ENCODE measurements around the gene ARHGAP20. TPM values are rescaled to one million over a fixed set of nuclear protein-coding genes. Genes with fewer than 3 reads are reported as not detected.

The ARHGAP20 gene
- total and polyA plus RNA-seq, 8 donors, result 0.80 to 33.9 (median 4.2) TPM; not detected in 1

DNA sequence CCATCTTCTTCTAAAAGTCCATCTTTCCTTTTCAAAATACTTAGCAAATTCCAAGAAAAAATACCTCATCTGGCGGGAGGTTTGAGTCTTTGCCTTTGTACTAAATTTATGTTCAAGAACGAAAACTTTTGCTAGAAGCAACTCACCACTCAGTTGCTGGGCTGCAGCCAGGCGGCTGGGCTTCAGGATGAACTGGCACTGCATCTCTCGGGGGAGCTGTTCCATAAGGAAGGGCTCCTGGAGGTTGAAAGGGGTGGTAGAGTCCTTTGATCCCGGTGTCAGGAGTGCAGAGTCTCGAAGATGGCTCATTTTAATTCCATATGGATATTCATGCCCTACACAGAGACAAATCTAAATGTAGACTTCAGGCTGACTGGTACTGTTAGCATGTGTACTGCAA, 105.8 kb downstream of the ARHGAP20 start:
- Histone ChIP-seq H3K4me1 (no peaks in the 10 kb centered on the region), H3K27me3 (no peaks in the 10 kb centered on the region), H3K4me3 (no peak overlapping the region), H3K36me3 (peaks cover 0 to 12% (median 11%) of the 10 kb centered on the region in 4 donors), H3K27ac (no peak overlapping the region), H3K9me3 (no peaks in the 10 kb centered on the region)
- WGBS, 5 donors, result 61 to 85% (median 75%) methylated on average over 6 of the region's 6 CpGs
- TF ChIP-seq POLR2A (IDR thresholded peaks at IDR 0.05), result no peak
- TF ChIP-seq, protein P1, sequence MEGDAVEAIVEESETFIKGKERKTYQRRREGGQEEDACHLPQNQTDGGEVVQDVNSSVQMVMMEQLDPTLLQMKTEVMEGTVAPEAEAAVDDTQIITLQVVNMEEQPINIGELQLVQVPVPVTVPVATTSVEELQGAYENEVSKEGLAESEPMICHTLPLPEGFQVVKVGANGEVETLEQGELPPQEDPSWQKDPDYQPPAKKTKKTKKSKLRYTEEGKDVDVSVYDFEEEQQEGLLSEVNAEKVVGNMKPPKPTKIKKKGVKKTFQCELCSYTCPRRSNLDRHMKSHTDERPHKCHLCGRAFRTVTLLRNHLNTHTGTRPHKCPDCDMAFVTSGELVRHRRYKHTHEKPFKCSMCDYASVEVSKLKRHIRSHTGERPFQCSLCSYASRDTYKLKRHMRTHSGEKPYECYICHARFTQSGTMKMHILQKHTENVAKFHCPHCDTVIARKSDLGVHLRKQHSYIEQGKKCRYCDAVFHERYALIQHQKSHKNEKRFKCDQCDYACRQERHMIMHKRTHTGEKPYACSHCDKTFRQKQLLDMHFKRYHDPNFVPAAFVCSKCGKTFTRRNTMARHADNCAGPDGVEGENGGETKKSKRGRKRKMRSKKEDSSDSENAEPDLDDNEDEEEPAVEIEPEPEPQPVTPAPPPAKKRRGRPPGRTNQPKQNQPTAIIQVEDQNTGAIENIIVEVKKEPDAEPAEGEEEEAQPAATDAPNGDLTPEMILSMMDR (IDR thresholded peaks at IDR 0.05), result no peak
- TF ChIP-seq POLR2AphosphoS5 (IDR thresholded peaks at IDR 0.05), result no peak
- no peak for TF ChIP-seq EP300 (IDR thresholded peaks at IDR 0.05)
- intact Hi-C loops (cut with DNase I; ENCODE audit: low total_unique reads), result no loop called here
- peak in 1 of 2 donors; percentile 7 for DNase-seq

GRCh38 chr11:110601936-110602335, 110.3 kb downstream of the ARHGAP20 start:
- peaks cover 0 to 8% (median 0%) of the 10 kb centered on the region in 4 donors for H3K9me3 ChIP-seq
- H3K27ac ChIP-seq, result no peak overlapping the region
- no peak overlapping the region for H3K4me3 ChIP-seq
- peaks cover 0 to 32% (median 17%) of the 10 kb centered on the region in 4 donors for H3K36me3 ChIP-seq
- TF ChIP-seq POLR2A (IDR thresholded peaks at IDR 0.05), result no peak
- TF ChIP-seq EP300 (IDR thresholded peaks at IDR 0.05), result no peak
- H3K4me1 ChIP-seq, result no peaks in the 10 kb centered on the region
- H3K27me3 ChIP-seq, result no peaks in the 10 kb centered on the region
- no peak for DNase-seq
- intact Hi-C loops (cut with DNase I; ENCODE audit: low total_unique reads), result no loop called here
- 90 to 96% (median 94%) methylated on average over 4 of the region's 4 CpGs for WGBS, 5 donors

DNA sequence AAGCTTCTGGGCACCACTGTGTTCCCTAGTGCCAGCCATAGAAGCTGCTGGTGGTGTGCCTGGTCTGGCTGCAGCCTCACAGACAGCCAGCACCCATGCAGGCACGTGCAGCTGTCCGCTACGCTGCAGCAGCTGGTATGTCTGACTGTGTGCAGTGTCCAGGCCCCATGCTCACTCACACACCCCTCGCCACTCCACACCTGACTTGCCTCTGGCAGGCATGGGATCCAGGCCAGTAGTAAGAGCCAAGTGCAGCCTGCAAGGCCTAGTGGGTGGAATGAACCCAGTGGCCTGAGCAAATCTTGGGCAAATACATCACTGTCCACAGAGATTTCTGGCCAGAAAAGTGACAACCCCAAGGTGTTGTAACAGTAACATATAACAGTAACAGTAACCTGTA, 111.9 kb downstream of the ARHGAP20 start:
- intact Hi-C loops (cut with DNase I; ENCODE audit: low total_unique reads), result no loop called here
- Histone ChIP-seq H3K27me3 (no peaks in the 10 kb centered on the region), H3K4me1 (no peaks in the 10 kb centered on the region), H3K27ac (no peak overlapping the region), H3K4me3 (no peak overlapping the region), H3K9me3 (peaks cover 0 to 8% (median 0%) of the 10 kb centered on the region in 4 donors), H3K36me3 (peaks cover 0 to 24% (median 8%) of the 10 kb centered on the region in 4 donors)
- WGBS, 5 donors, result 92 to 100% (median 96%) methylated on average over 1 to 4 of the region's 4 CpGs
- no peak for DNase-seq
- no peak for TF ChIP-seq EP300 (IDR thresholded peaks at IDR 0.05)
- TF ChIP-seq, protein P1 (IDR thresholded peaks at IDR 0.05), result no peak

DNA sequence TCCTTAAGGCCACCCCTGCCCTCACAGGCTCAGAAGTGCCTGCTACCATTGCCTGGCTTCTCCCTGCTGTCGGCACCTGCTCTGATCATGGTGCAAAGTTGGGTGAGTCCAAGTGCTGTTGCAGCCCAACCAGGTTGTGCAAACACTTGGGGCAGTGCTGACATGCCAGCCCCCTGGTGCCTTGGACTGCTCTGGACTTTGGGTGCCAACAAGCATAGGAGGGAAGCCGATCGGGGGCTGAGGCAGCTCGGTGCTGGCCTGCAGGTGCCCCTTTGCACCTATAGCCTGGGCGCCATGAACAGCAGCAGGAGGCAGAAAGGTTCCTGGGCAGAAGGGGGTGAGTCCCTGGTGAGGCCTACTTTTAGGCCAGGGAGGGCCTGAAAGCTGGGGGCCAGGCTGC, 113.0 kb downstream of the ARHGAP20 start:
- peaks cover 0 to 20% (median 6%) of the 10 kb centered on the region in 4 donors for H3K36me3 ChIP-seq
- intact Hi-C loops (cut with DNase I; ENCODE audit: low total_unique reads), result no loop called here
- DNase-seq, result no peak
- peaks cover 0 to 8% (median 0%) of the 10 kb centered on the region in 4 donors for H3K9me3 ChIP-seq
- H3K4me3 ChIP-seq, result no peak overlapping the region
- H3K27me3 ChIP-seq, result no peaks in the 10 kb centered on the region
- 93 to 100% (median 97%) methylated on average over 5 of the region's 5 CpGs for WGBS, 5 donors
- TF ChIP-seq, protein P1 (IDR thresholded peaks at IDR 0.05), result no peak
- TF ChIP-seq EP300 (IDR thresholded peaks at IDR 0.05) (no peak), POLR2AphosphoS5 (IDR thresholded peaks at IDR 0.05) (no peak), POLR2A (IDR thresholded peaks at IDR 0.05) (no peak)
- no peak overlapping the region for H3K27ac ChIP-seq
- H3K4me1 ChIP-seq, result no peaks in the 10 kb centered on the region

DNA sequence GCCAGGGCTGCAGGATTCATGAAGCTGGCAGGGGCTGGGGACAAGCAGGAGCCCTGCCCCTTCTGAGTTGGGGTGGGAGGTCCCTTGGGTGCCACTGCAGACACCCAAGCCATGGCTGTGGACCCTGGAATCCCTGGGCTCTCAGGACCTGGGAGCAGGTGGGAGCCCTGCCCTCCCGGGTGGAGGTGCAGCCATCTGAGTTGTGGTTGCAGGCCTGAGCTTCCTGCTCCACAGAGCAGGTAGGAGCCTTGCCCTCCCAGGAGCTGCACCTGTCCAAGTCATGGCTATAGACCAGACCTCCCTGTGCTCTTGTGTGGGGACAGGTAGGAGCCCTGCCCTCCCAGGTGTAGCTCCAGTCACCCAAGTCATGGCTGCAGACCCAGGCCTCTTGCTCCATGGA, 113.5 kb downstream of the ARHGAP20 start:
- TF ChIP-seq EP300 (IDR thresholded peaks at IDR 0.05) (no peak), POLR2A (IDR thresholded peaks at IDR 0.05) (no peak), POLR2AphosphoS5 (IDR thresholded peaks at IDR 0.05) (no peak)
- WGBS, 5 donors, result 96 to 100% (median 100%) methylated on average over 1 of the region's 1 CpG; no CpG with 5 or more reads in 1 of the 5 donors
- H3K9me3 ChIP-seq, result peaks cover 0 to 8% (median 0%) of the 10 kb centered on the region in 4 donors
- intact Hi-C loops (cut with DNase I; ENCODE audit: low total_unique reads), result no loop called here
- H3K4me3 ChIP-seq, result no peak overlapping the region
- H3K27ac ChIP-seq, result no peak overlapping the region
- H3K27me3 ChIP-seq, result no peaks in the 10 kb centered on the region
- DNase-seq, result no peak
- H3K4me1 ChIP-seq, result no peaks in the 10 kb centered on the region
- peaks cover 0 to 20% (median 6%) of the 10 kb centered on the region in 4 donors for H3K36me3 ChIP-seq

Measured in stomach (tissue), 9 donors.